Transverse colon (tissue), 4 donors: Measurements from ENCODE around the gene ZNF512B. TPM values are rescaled to one million over a fixed set of nuclear protein-coding genes. Genes with fewer than 3 reads are reported as not detected.

Experiments used
- DNase-seq: peaks from one replicate; pipeline ENCODE4 v3.0.0-alpha.2; 2019
- H3K27ac ChIP-seq, 4 donors: fragments of 200-600 bp; sonication (generic); 2 replicates each; pipeline ENCODE4 v1.5.1; 2016 to 2018; ENCODE audit warnings: inconsistent platforms in 4 of 4
- H3K27me3 ChIP-seq: fragments of 200-600 bp; sonication (generic); 2 replicates; pipeline ENCODE4 v1.5.1; 2017; ENCODE audit warnings: inconsistent platforms
- H3K36me3 ChIP-seq, 4 donors: fragments of 200-600 bp; sonication (generic); 2 replicates each; pipeline ENCODE4 v1.5.1; 2017 to 2019; ENCODE audit warnings: inconsistent platforms in 4 of 4
- H3K4me1 ChIP-seq, 4 donors: fragments of 200-600 bp; sonication (generic); 2 replicates each; pipeline ENCODE4 v1.5.1; 2017 to 2020; ENCODE audit warnings: inconsistent platforms in 4 of 4
- H3K4me3 ChIP-seq, 4 donors: fragments of 200-600 bp; sonication (generic); 1 replicate in 1 of 4; 2 replicates in 3 of 4; pipeline versions ENCODE4 v1.5.1 to v1.6.1; 2017 to 2019; ENCODE audit warnings: inconsistent platforms in 4 of 4
- H3K9me3 ChIP-seq, 2 donors: fragments of 200-600 bp; sonication (generic); 2 replicates each; pipeline ENCODE4 v1.5.1; 2017 to 2019; ENCODE audit warnings: inconsistent platforms in 2 of 2
- EP300 ChIP-seq: sonication (generic); formaldehyde crosslinking; IDR thresholded peaks from one replicate; pipeline ENCODE4 v1.6.1; 2017; ENCODE audit warnings: antibody characterized with exemption, low read depth
- POLR2A ChIP-seq: fragments of 450-650 bp; IDR thresholded peaks from one replicate; pipeline ENCODE4 v1.6.1; 2016; ENCODE audit warnings: antibody characterized with exemption, mild to moderate bottlenecking, moderate library complexity
- POLR2AphosphoS5 ChIP-seq, 3 donors: sonication (generic); formaldehyde crosslinking; IDR thresholded peaks; one replicate each; pipeline ENCODE4 v1.6.1; 2016; ENCODE audit warnings: antibody characterized with exemption in 3 of 3
- WGBS, 2 donors: methylation state at CpG; one replicate each; pipeline ENCODE4 v1.1.5; 2018; ENCODE audit warnings: low coverage in 1 of 2; 5-methylcytosine and 5-hydroxymethylcytosine counted together
- in situ Hi-C, 4 donors: fragments of 200-750 bp; cut with MboI; loops; one replicate each; pipeline versions ENCODE4 v1.15.0 to v1.15.1; 2017; ENCODE audit warnings: low sequenced_read_pairs in 3 of 4, low pct_ligation_motif_present in 1 of 4, low pct_unique_long_range_greater_than_20kb in 1 of 4
- intact Hi-C: fragments of 100-400 bp; cut with DNase I; formaldehyde crosslinking; loops from one replicate; pipeline ENCODE4 v1.15.1; 2023; ENCODE audit warnings: low total_unique reads
- total RNA-seq, 4 donors: library from RNA; depleted of rRNA; stranded (reverse); fragments of >200 nt; gene quantifications; one replicate each; pipeline ENCODE4 v1.1.0, GENCODE V29; 2016
- TF ChIP-seq, protein P1 (sequence below), 5 experiments: fragments of 200-600 bp in 3 of 5; fragments of 450-650 bp in 2 of 5; sonication (generic) in 3 of 5; IDR thresholded peaks; 1 replicate in 2 of 5; 2 replicates in 3 of 5; pipeline ENCODE4 v1.5.1; 2016 to 2017; ENCODE audit warnings: antibody characterized with exemption in 5 of 5, inconsistent platforms in 3 of 5, mild to moderate bottlenecking in 2 of 5, moderate library complexity in 1 of 5

ZNF512B gene
- total RNA-seq, 4 donors from 2014 or later, result 1.8 to 5.2 (median 2.1) TPM

GRCh38 chr20:63957004-63957689 lies 12.6 kb downstream of the ZNF512B start:
- Histone ChIP-seq H3K9me3 (no peaks in the 10 kb centered on the region), H3K36me3 (no peaks in the 10 kb centered on the region), H3K4me1 (peaks cover 29 to 49% (median 43%) of the 10 kb centered on the region in 4 donors), H3K27ac (peak overlapping the region; percentile 89 to 97 (median 92)), H3K27me3 (no peaks in the 10 kb centered on the region), H3K4me3 (peak overlapping the region; percentile 45 to 93 (median 72))
- 0 to 2% methylated on average over 3 to 28 of the region's 28 CpGs for WGBS, 2 donors
- peak; percentile 87 for DNase-seq
- in situ Hi-C loops (no loop called here), intact Hi-C loops (no loop called here)
- TF ChIP-seq POLR2AphosphoS5 (IDR thresholded peaks at IDR 0.05), result peak; percentile 64 to 79 (median 67)
- no peak for TF ChIP-seq EP300
- TF ChIP-seq, protein P1, sequence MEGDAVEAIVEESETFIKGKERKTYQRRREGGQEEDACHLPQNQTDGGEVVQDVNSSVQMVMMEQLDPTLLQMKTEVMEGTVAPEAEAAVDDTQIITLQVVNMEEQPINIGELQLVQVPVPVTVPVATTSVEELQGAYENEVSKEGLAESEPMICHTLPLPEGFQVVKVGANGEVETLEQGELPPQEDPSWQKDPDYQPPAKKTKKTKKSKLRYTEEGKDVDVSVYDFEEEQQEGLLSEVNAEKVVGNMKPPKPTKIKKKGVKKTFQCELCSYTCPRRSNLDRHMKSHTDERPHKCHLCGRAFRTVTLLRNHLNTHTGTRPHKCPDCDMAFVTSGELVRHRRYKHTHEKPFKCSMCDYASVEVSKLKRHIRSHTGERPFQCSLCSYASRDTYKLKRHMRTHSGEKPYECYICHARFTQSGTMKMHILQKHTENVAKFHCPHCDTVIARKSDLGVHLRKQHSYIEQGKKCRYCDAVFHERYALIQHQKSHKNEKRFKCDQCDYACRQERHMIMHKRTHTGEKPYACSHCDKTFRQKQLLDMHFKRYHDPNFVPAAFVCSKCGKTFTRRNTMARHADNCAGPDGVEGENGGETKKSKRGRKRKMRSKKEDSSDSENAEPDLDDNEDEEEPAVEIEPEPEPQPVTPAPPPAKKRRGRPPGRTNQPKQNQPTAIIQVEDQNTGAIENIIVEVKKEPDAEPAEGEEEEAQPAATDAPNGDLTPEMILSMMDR (IDR thresholded peaks at IDR 0.05), result peak in 2 of 5 experiments; percentile 7 to 49
- peak; percentile 78 for TF ChIP-seq POLR2A

DNA sequence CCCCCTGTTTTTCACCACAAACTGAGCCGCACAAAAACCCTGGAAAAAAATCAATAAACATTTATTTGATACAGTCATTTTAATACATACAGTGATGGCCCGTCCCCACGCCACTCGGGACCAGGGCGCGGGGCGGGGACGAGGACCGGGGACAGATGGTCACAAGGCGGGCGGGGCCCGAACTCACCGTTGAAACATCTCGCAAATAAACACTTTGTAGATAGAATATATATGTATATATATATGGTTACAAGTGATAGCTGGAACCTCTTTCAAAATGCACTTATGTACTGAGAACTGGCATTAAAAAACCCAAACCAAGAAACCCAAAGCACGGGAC lies 13.1 kb downstream of the ZNF512B start:
- Histone ChIP-seq H3K27me3 (no peaks in the 10 kb centered on the region), H3K4me1 (peaks cover 34 to 54% (median 48%) of the 10 kb centered on the region in 4 donors), H3K27ac (peak overlapping the region; percentile 89 to 97 (median 92)), H3K36me3 (no peaks in the 10 kb centered on the region), H3K9me3 (no peaks in the 10 kb centered on the region), H3K4me3 (peak overlapping the region; percentile 45 to 93 (median 72))
- no peak for TF ChIP-seq POLR2A
- TF ChIP-seq POLR2AphosphoS5 (IDR thresholded peaks at IDR 0.05), result no peak
- TF ChIP-seq, protein P1 (IDR thresholded peaks at IDR 0.05), result no peak
- no peak for TF ChIP-seq EP300
- 0% methylated on average over 14 to 15 of the region's 15 CpGs for WGBS, 2 donors
- DNase-seq, result no peak
- in situ Hi-C loops, result no loop called here
- intact Hi-C loops, result no loop called here

- H3K4me1 ChIP-seq, result peaks cover 38 to 59% (median 54%) of the 10 kb centered on the region in 4 donors
- H3K36me3 ChIP-seq, result no peaks in the 10 kb centered on the region
- in situ Hi-C loops (no loop called here), intact Hi-C loops (no loop called here)
- H3K27me3 ChIP-seq, result no peaks in the 10 kb centered on the region
- H3K27ac ChIP-seq, result peak within 1 kb of the TSS; percentile 94 to 97 (median 95)
- peak within 1 kb of the TSS; percentile 58 to 93 (median 87) for H3K4me3 ChIP-seq
- peak; percentile 94 for DNase-seq
- no peaks in the 10 kb centered on the region for H3K9me3 ChIP-seq
- TF ChIP-seq EP300, result no peak
- TF ChIP-seq POLR2AphosphoS5 (IDR thresholded peaks at IDR 0.05), result peak; percentile 41 to 92 (median 81)
- TF ChIP-seq, protein P1 (IDR thresholded peaks at IDR 0.05), result no peak
- peak; percentile 86 for TF ChIP-seq POLR2A
- 1% methylated on average over 71 of the region's 105 CpGs; no CpG with 5 or more reads in 1 of the 2 donors for WGBS, 2 donors
These were observed 13.7 kb downstream of the ZNF512B start, which contains the start of gene UCKL1 for GRCh38 chr20:63955827-63956663. Gene UCKL1 (minus strand): TSS chr20:63956416. CDS start chr20:63956372, 44 bp downstream.

- H3K27ac ChIP-seq, result peak overlapping the region; percentile 94 to 97 (median 95)
- intact Hi-C loops (no loop called here), in situ Hi-C loops (no loop called here)
- H3K27me3 ChIP-seq, result no peaks in the 10 kb centered on the region
- H3K36me3 ChIP-seq, result no peaks in the 10 kb centered on the region
- peak; percentile 56 for DNase-seq
- WGBS, 2 donors, result 1% methylated on average over 14 of the region's 31 CpGs; no CpG with 5 or more reads in 1 of the 2 donors
- H3K9me3 ChIP-seq, result no peaks in the 10 kb centered on the region
- peaks cover 45 to 66% (median 61%) of the 10 kb centered on the region in 4 donors for H3K4me1 ChIP-seq
- TF ChIP-seq POLR2A, result no peak
- TF ChIP-seq, protein P1 (IDR thresholded peaks at IDR 0.05), result peak in 3 of 5 experiments; percentile 31 to 39 (median 38)
- TF ChIP-seq POLR2AphosphoS5 (IDR thresholded peaks at IDR 0.05), result no peak
- TF ChIP-seq EP300, result no peak
- peak overlapping the region; percentile 58 to 93 (median 87) for H3K4me3 ChIP-seq
These were observed 14.4 kb downstream of the ZNF512B start for GRCh38 chr20:63955281-63955826.
